HCT116 (cell line): ENCODE results near the gene CWC22. TPM values are rescaled to one million over a fixed set of nuclear protein-coding genes. Genes with fewer than 3 reads are reported as not detected.

Experiments used
- ATAC-seq: fragments of 200-7000 bp; cut with Tn5 transposase; 2 replicates; pipeline ENCODE4 v1.9.1; 2020; ENCODE audit warnings: mild to moderate bottlenecking, moderate library complexity
- BruUV-seq: library from RNA; stranded (reverse); fragments of 400-500 nt; replicated peaks from 2 replicates; lab custom pipeline; 2021; lab: Mats Ljungman, UMichigan
- CTCF ChIA-PET: fragments of 300-600 bp; sonication (Branson Sonifier 250); formaldehyde crosslinking; loops from one replicate; lab custom pipeline; 2021; ENCODE audit warnings: antibody characterized with exemption; lab: Charles Lee
- POLR2A ChIA-PET: fragments of 300-600, 350-600 bp; sonication (Branson Sonifier 250); formaldehyde crosslinking; loops from one replicate; lab custom pipeline; 2021; ENCODE audit warnings: antibody characterized with exemption; lab: Charles Lee
- RAD21 ChIA-PET, 2 experiments: fragments of 300-600 bp; sonication (Branson Sonifier 250); formaldehyde crosslinking; loops; one replicate each; lab custom pipeline; 2023; ENCODE audit warnings: low total read pairs in 2 of 2; ENCODE audit not compliant: uncharacterized antibody in 2 of 2, unreplicated experiment in 2 of 2, low non-redundant PET in 1 of 2; lab: Charles Lee
- DNase-seq: peaks from one replicate; pipeline ENCODE4 v3.0.0-alpha.2; 2010; ENCODE audit warnings: low read depth, low spot score
- H2AFZ ChIP-seq: fragments of 200-600 bp; shearing (Covaris generic), sonication (generic); 2 replicates; pipeline ENCODE4 v1.6.1; 2017; ENCODE audit warnings: low read depth, mixed run types, mixed read lengths, antibody characterized with exemption, low read length; ENCODE audit not compliant: poor library complexity, severe bottlenecking
- H3K27ac ChIP-seq: 2 replicates; pipeline ENCODE4 v1.5.1; 2012; ENCODE audit warnings: low read depth, low read length
- H3K27me3 ChIP-seq: fragments of 200-600 bp; sonication (generic); 2 replicates; pipeline ENCODE4 v1.6.1; 2016; ENCODE audit warnings: mixed run types, low read length, mixed read lengths; ENCODE audit not compliant: insufficient read depth
- H3K36me3 ChIP-seq, 2 experiments: fragments of 200-500 bp in 1 of 2; fragments of 200-600 bp in 1 of 2; sonication (Bioruptor generic) in 1 of 2; sonication (generic) in 1 of 2; 2 replicates each; pipeline versions ENCODE4 v1.5.1 to v1.6.1; 2014 to 2016; ENCODE audit warnings: low read length in 2 of 2, inconsistent platforms in 1 of 2, mixed read lengths in 1 of 2, mixed run types in 1 of 2; ENCODE audit not compliant: insufficient read depth in 2 of 2, control insufficient read depth in 1 of 2
- H3K4me1 ChIP-seq, 2 experiments: fragments of 200-600 bp in 1 of 2; sonication (generic) in 1 of 2; 2 replicates each; pipeline versions ENCODE4 v1.5.1 to v1.6.1; 2012 to 2017; ENCODE audit warnings: low read length in 2 of 2, inconsistent platforms in 1 of 2, mild to moderate bottlenecking in 1 of 2, mixed read lengths in 1 of 2, mixed run types in 1 of 2, moderate library complexity in 1 of 2; ENCODE audit not compliant: insufficient read depth in 2 of 2, control insufficient read depth in 1 of 2
- H3K4me2 ChIP-seq: fragments of 200-600 bp; sonication (generic); 2 replicates; pipeline ENCODE4 v1.6.1; 2017; ENCODE audit warnings: mixed run types, low read length, mixed read lengths
- H3K4me3 ChIP-seq, 2 experiments: fragments of 200-600 bp in 1 of 2; sonication (generic) in 1 of 2; replicated peaks in 1 of 2; 2 replicates each; pipeline ENCODE4 v1.5.1; 2011 to 2016; ENCODE audit warnings: low read length in 2 of 2, control low read depth in 1 of 2, low read depth in 1 of 2, mild to moderate bottlenecking in 1 of 2, mixed read lengths in 1 of 2, mixed run types in 1 of 2
- H3K79me2 ChIP-seq: fragments of 200-600 bp; sonication (generic); 2 replicates; pipeline ENCODE4 v1.6.1; 2017; ENCODE audit warnings: mild to moderate bottlenecking, mixed run types, low read length, moderate library complexity, mixed read lengths; ENCODE audit not compliant: insufficient read depth
- H3K9ac ChIP-seq: fragments of 200-600 bp; sonication (generic); 2 replicates; pipeline ENCODE4 v1.6.1; 2016; ENCODE audit warnings: low read length, mixed read lengths
- H3K9me2 ChIP-seq: fragments of 200-600 bp; sonication (generic), shearing (Covaris generic); 2 replicates; pipeline ENCODE4 v1.6.1; 2017; ENCODE audit warnings: mixed run types, mild to moderate bottlenecking, moderate library complexity; ENCODE audit not compliant: insufficient read depth
- H3K9me3 ChIP-seq, 2 experiments: fragments of 200-500 bp in 1 of 2; fragments of 200-600 bp in 1 of 2; sonication (Bioruptor generic) in 1 of 2; sonication (generic) in 1 of 2; 2 replicates each; pipeline ENCODE4 v1.6.1; 2014 to 2017; ENCODE audit warnings: low read length in 2 of 2, mixed read lengths in 2 of 2, inconsistent platforms in 1 of 2, low read depth in 1 of 2, mild to moderate bottlenecking in 1 of 2, mixed run types in 1 of 2, moderate library complexity in 1 of 2; ENCODE audit not compliant: control insufficient read depth in 1 of 2, insufficient read depth in 1 of 2
- H4K20me1 ChIP-seq: fragments of 200-600 bp; sonication (generic), shearing (Covaris generic); 2 replicates; pipeline ENCODE4 v1.6.1; 2017; ENCODE audit warnings: mixed run types, mild to moderate bottlenecking, moderate library complexity; ENCODE audit not compliant: insufficient read depth
- CEBPB ChIP-seq: IDR thresholded peaks from 2 replicates; pipeline ENCODE4 v1.6.1; 2012; ENCODE audit warnings: low read depth
- EGR1 ChIP-seq: IDR thresholded peaks from 2 replicates; pipeline ENCODE4 v1.6.1; 2012; ENCODE audit warnings: low read depth
- ELF1 ChIP-seq: IDR thresholded peaks from 2 replicates; pipeline ENCODE4 v1.6.1; 2012; ENCODE audit warnings: low read depth, borderline replicate concordance
- FOSL1 ChIP-seq: IDR thresholded peaks from 2 replicates; pipeline ENCODE4 v1.6.1; 2012; ENCODE audit warnings: low read depth
- JUND ChIP-seq: IDR thresholded peaks from 2 replicates; pipeline ENCODE4 v1.6.1; 2012
- RAD21 ChIP-seq: IDR thresholded peaks from 2 replicates; pipeline ENCODE4 v1.6.1; 2012; ENCODE audit warnings: low read depth, mild to moderate bottlenecking
- SRF ChIP-seq: IDR thresholded peaks from 2 replicates; pipeline ENCODE4 v1.6.1; 2012; ENCODE audit warnings: low read depth
- TCF7L2 ChIP-seq: IDR thresholded peaks from 2 replicates; pipeline ENCODE4 v1.7.0; 2011; ENCODE audit warnings: borderline replicate concordance, inconsistent platforms; ENCODE audit not compliant: insufficient read depth, insufficient read length; ENCODE audit errors: extremely low read depth
- ZNF274 ChIP-seq: fragments of 200-500 bp; sonication (Bioruptor generic); IDR thresholded peaks from 2 replicates; pipeline ENCODE4 v1.6.1; 2014; ENCODE audit warnings: mild to moderate bottlenecking, low read depth, low read length, inconsistent platforms
- intact Hi-C: fragments of 100-400 bp; cut with micrococcal nuclease; formaldehyde crosslinking; loops from 2 replicates; pipeline ENCODE4 v1.10.0; 2022
- total RNA-seq: library from RNA; stranded (reverse); gene quantifications from one replicate; pipeline ENCODE4 v1.2.1, GENCODE V29; 2021; ENCODE audit not compliant: unreplicated experiment
- TF ChIP-seq, protein P1 (sequence below), 3 experiments: fragments of 200-600 bp in 1 of 3; sonication (generic) in 1 of 3; IDR thresholded peaks in 2 of 3; conservative IDR thresholded peaks in 1 of 3; 2 replicates each; pipeline ENCODE4 v1.5.1; 2012 to 2017; ENCODE audit warnings: low read depth in 2 of 3, low read length in 2 of 3, antibody characterized with exemption in 1 of 3, borderline replicate concordance in 1 of 3, control low read depth in 1 of 3, mild to moderate bottlenecking in 1 of 3, mixed read lengths in 1 of 3, mixed run types in 1 of 3, moderate library complexity in 1 of 3; ENCODE audit not compliant: insufficient read depth in 1 of 3
- TF ChIP-seq, protein P2 (sequence below): IDR thresholded peaks from 2 replicates; pipeline ENCODE4 v1.6.1; 2012
- TF ChIP-seq, protein P3 (sequence below): IDR thresholded peaks from 2 replicates; pipeline ENCODE4 v1.6.1; 2011; ENCODE audit warnings: mild to moderate bottlenecking, low read length, moderate library complexity; ENCODE audit not compliant: insufficient replicate concordance; ENCODE audit errors: extremely low read depth
- TF ChIP-seq, protein P4 (sequence below): IDR thresholded peaks from 2 replicates; pipeline ENCODE4 v1.6.1; 2012

The CWC22 gene
- total RNA-seq, 1 experiment from 2014 or later, result 24.7 TPM

DNA sequence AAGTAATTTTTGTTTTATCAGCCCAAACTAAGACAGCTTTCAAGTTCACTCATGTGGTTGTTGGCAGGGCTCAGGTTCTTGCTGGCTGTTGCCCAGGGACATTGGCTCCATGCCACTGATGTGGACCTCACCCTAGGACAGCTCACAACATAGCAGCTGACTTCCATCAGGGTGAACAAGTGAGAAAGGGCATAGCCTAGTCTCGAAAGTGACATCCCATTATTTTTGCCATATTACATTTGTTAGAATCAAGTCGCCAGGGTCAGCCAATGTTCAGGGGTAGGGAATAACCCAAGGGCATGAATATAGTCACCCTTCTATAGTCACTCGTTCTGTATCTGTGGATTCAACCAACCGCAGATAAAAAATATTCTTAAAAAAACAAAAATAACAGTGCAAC is 10.7 kb upstream of the CWC22 start:
- ChIA-PET RAD21 (no interaction called here), POLR2A (no interaction called here)
- DNase-seq, result no peak
- H3K4me3 ChIP-seq, result no peak overlapping the region
- H3K36me3 ChIP-seq, result no peaks in the 10 kb centered on the region
- H3K9me2 ChIP-seq, result no peaks in the 10 kb centered on the region
- no peaks in the 10 kb centered on the region for H3K9me3 ChIP-seq
- no peak overlapping the region for H2AFZ ChIP-seq
- no peak overlapping the region for H3K4me2 ChIP-seq
- H3K27ac ChIP-seq, result no peak overlapping the region
- no peaks in the 10 kb centered on the region for H3K4me1 ChIP-seq
- H4K20me1 ChIP-seq, result no peaks in the 10 kb centered on the region
- BruUV-seq, result no TSS peak
- no peak for TF ChIP-seq RAD21
- TF ChIP-seq SRF, result no peak
- no peak for TF ChIP-seq TCF7L2
- no peak for TF ChIP-seq ELF1
- TF ChIP-seq EGR1, result no peak
- no peak for TF ChIP-seq CEBPB
- no peak for TF ChIP-seq FOSL1
- TF ChIP-seq, protein P1, sequence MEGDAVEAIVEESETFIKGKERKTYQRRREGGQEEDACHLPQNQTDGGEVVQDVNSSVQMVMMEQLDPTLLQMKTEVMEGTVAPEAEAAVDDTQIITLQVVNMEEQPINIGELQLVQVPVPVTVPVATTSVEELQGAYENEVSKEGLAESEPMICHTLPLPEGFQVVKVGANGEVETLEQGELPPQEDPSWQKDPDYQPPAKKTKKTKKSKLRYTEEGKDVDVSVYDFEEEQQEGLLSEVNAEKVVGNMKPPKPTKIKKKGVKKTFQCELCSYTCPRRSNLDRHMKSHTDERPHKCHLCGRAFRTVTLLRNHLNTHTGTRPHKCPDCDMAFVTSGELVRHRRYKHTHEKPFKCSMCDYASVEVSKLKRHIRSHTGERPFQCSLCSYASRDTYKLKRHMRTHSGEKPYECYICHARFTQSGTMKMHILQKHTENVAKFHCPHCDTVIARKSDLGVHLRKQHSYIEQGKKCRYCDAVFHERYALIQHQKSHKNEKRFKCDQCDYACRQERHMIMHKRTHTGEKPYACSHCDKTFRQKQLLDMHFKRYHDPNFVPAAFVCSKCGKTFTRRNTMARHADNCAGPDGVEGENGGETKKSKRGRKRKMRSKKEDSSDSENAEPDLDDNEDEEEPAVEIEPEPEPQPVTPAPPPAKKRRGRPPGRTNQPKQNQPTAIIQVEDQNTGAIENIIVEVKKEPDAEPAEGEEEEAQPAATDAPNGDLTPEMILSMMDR (IDR thresholded peaks at IDR 0.05 in 2 of 3, conservative IDR thresholded peaks at IDR 0.05 in 1 of 3; ENCODE audit: borderline replicate concordance in 1 of 3, insufficient read depth in 1 of 3, low read depth in 2 of 3, low read length in 2 of 3), result no peak
- TF ChIP-seq, protein P2, sequence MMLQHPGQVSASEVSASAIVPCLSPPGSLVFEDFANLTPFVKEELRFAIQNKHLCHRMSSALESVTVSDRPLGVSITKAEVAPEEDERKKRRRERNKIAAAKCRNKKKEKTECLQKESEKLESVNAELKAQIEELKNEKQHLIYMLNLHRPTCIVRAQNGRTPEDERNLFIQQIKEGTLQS, result no peak
- TF ChIP-seq JUND, result no peak
- TF ChIP-seq ZNF274, result no peak
- TF ChIP-seq, protein P3, sequence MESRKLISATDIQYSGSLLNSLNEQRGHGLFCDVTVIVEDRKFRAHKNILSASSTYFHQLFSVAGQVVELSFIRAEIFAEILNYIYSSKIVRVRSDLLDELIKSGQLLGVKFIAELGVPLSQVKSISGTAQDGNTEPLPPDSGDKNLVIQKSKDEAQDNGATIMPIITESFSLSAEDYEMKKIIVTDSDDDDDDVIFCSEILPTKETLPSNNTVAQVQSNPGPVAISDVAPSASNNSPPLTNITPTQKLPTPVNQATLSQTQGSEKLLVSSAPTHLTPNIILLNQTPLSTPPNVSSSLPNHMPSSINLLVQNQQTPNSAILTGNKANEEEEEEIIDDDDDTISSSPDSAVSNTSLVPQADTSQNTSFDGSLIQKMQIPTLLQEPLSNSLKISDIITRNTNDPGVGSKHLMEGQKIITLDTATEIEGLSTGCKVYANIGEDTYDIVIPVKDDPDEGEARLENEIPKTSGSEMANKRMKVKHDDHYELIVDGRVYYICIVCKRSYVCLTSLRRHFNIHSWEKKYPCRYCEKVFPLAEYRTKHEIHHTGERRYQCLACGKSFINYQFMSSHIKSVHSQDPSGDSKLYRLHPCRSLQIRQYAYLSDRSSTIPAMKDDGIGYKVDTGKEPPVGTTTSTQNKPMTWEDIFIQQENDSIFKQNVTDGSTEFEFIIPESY, result no peak
- TF ChIP-seq, protein P4, sequence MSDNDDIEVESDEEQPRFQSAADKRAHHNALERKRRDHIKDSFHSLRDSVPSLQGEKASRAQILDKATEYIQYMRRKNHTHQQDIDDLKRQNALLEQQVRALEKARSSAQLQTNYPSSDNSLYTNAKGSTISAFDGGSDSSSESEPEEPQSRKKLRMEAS, result no peak
- TF ChIP-seq, all 23 proteins: peak for 0
- CTCF ChIA-PET, result no interaction called here
- no peaks in the 10 kb centered on the region for H3K79me2 ChIP-seq
- H3K9ac ChIP-seq, result no peak overlapping the region
- H3K27me3 ChIP-seq, result no peaks in the 10 kb centered on the region
- intact Hi-C loops, result no loop called here
- ATAC-seq, result no peak
